OCI-LY7 (cell line): ENCODE data around the gene ISG15. TPM values are rescaled to one million over a fixed set of nuclear protein-coding genes. Genes with fewer than 3 reads are reported as not detected.
A peak's percentile ranks its signal among the peaks of the same experiment; 100 is the strongest.

Source experiments
- Bru-seq: library from RNA; stranded (reverse); fragments of 400-500 nt; gene quantifications from one replicate; lab custom pipeline; 2021; lab: Mats Ljungman, UMichigan
- BruChase-seq, 2 experiments: library from RNA; stranded (reverse); fragments of 400-500 nt; gene quantifications; one replicate each; lab custom pipeline; 2021; lab: Mats Ljungman, UMichigan
- BruUV-seq: library from RNA; stranded (reverse); fragments of 400-500 nt; replicated peaks from 2 replicates; lab custom pipeline; 2021; lab: Mats Ljungman, UMichigan
- CTCF ChIA-PET: fragments of 300-600 bp; sonication (Branson Sonifier 250); formaldehyde crosslinking; loops from one replicate; lab custom pipeline; 2022; ENCODE audit warnings: antibody characterized with exemption; ENCODE audit not compliant: unreplicated experiment; lab: Charles Lee
- POLR2A ChIA-PET: fragments of 300-600 bp; sonication (Branson Sonifier 250); formaldehyde crosslinking; loops from one replicate; lab custom pipeline; 2022; ENCODE audit warnings: antibody characterized with exemption; lab: Charles Lee
- DNase-seq: peaks from one replicate; pipeline ENCODE4 v3.0.0-alpha.2; 2015; ENCODE audit warnings: low spot score
- H2AFZ ChIP-seq: fragments of 200-600 bp; sonication (generic), shearing (Covaris generic); 2 replicates; pipeline ENCODE4 v1.6.1; 2014; ENCODE audit warnings: mild to moderate bottlenecking, antibody characterized with exemption, low read length, moderate library complexity
- H3K27ac ChIP-seq: fragments of 200-600 bp; sonication (generic); 2 replicates; pipeline ENCODE4 v1.5.1; 2014; ENCODE audit warnings: mixed run types, low read depth, mild to moderate bottlenecking, moderate library complexity, low read length, inconsistent platforms; ENCODE audit not compliant: poor library complexity, severe bottlenecking
- H3K36me3 ChIP-seq: fragments of 200-600 bp; sonication (generic); 2 replicates; pipeline ENCODE4 v1.6.1; 2014; ENCODE audit warnings: mild to moderate bottlenecking, antibody characterized with exemption, low read length, moderate library complexity, mixed read lengths; ENCODE audit not compliant: insufficient read depth
- H3K4me1 ChIP-seq: fragments of 200-600 bp; sonication (generic); 2 replicates; pipeline ENCODE4 v1.5.1; 2014; ENCODE audit warnings: mild to moderate bottlenecking, low read length; ENCODE audit not compliant: insufficient read depth, poor library complexity, severe bottlenecking
- H3K4me2 ChIP-seq: fragments of 200-600 bp; sonication (generic); 2 replicates; pipeline ENCODE4 v1.6.1; 2014; ENCODE audit warnings: mild to moderate bottlenecking, low read length
- H3K4me3 ChIP-seq: fragments of 200-600 bp; sonication (generic); 2 replicates; pipeline ENCODE4 v1.5.1; 2014; ENCODE audit warnings: mild to moderate bottlenecking, low read depth, low read length; ENCODE audit not compliant: poor library complexity, severe bottlenecking
- H3K79me2 ChIP-seq: fragments of 200-600 bp; sonication (generic); 2 replicates; pipeline ENCODE4 v1.6.1; 2016; ENCODE audit warnings: low read depth, mild to moderate bottlenecking, low read length, moderate library complexity, mixed read lengths; ENCODE audit not compliant: insufficient read depth
- H3K9me2 ChIP-seq: fragments of 200-600 bp; sonication (generic); 2 replicates; pipeline ENCODE4 v1.6.1; 2016; ENCODE audit warnings: mild to moderate bottlenecking, low read length, mixed read lengths; ENCODE audit not compliant: insufficient read depth
- H3K9me3 ChIP-seq: fragments of 200-600 bp; sonication (generic); 2 replicates; pipeline ENCODE4 v1.6.1; 2014; ENCODE audit warnings: mild to moderate bottlenecking, mixed run types, low read length, mixed read lengths
- H4K20me1 ChIP-seq: fragments of 200-600 bp; sonication (generic); 2 replicates; pipeline ENCODE4 v1.6.1; 2014; ENCODE audit warnings: mild to moderate bottlenecking, antibody characterized with exemption, low read length, moderate library complexity, mixed read lengths; ENCODE audit not compliant: insufficient read depth
- CTCF ChIP-seq: fragments of 200-600 bp; sonication (generic); conservative IDR thresholded peaks from 2 replicates; pipeline ENCODE4 v1.5.1; 2014; ENCODE audit warnings: mild to moderate bottlenecking, antibody characterized with exemption, low read length, moderate library complexity, mixed read lengths
- EZH2phosphoT487 ChIP-seq: fragments of 200-600 bp; sonication (generic); IDR thresholded peaks from 2 replicates; pipeline ENCODE4 v1.6.1; 2018; ENCODE audit warnings: low read depth, borderline replicate concordance, mild to moderate bottlenecking, mixed run types, antibody characterized with exemption, low read length, moderate library complexity, mixed read lengths
- intact Hi-C: fragments of 100-400 bp; cut with micrococcal nuclease; formaldehyde crosslinking; loops from one replicate; pipeline ENCODE4 v1.10.0; 2022; ENCODE audit not compliant: unreplicated experiment
- long read RNA-seq: library from polyadenylated mRNA; stranded (forward); transcript quantifications from one replicate; pipeline ENCODE4 v2.0.0, GENCODE V29; 2022
- total RNA-seq, 2 experiments: library from RNA; depleted of rRNA in 1 of 2; stranded (reverse); fragments of >200 nt in 1 of 2; shearing (Covaris generic) in 1 of 2; gene quantifications; 2 replicates each; pipeline ENCODE4 v1.2.3, GENCODE V29; 2014 to 2022

The ISG15 gene
- 99.9 and 110 TPM in 2 replicates for total RNA-seq (2014; rRNA removed; shearing (Covaris generic))
- total RNA-seq (2022): 53.4 and 65.4 TPM in 2 replicates
- Bru-seq, nascent RNA: percentile 41 among the genes with signal in this experiment
- percentile 42 among the genes with signal in this experiment for BruChase-seq, experiment 1, labeled RNA remaining after a 6-hour chase
- percentile 40 among the genes with signal in this experiment for BruChase-seq, experiment 2, labeled RNA remaining after a 2-hour chase
- long read RNA-seq, transcript ISG15-201 (2 exons, 711 nt): major isoform, 89 of 90 reads
- long read RNA-seq, partial matches to known transcripts: 0 of 90 reads
- long read RNA-seq, other reads (novel, unspliced or antisense): 1 of 90 reads

- Histone ChIP-seq H3K9me3 (0 out of 2 replicates have a peak, but pooled peaks cover 3% of the 10 kb centered on the region), H2AFZ (peak within 1 kb of the TSS; percentile 98), H3K4me3 (peak within 1 kb of the TSS; percentile 75), H3K79me2 (no peaks in the 10 kb centered on the region), H3K36me3 (no peaks in the 10 kb centered on the region), H3K4me1 (peaks cover 22% of the 10 kb centered on the region), H3K9me2 (no peaks in the 10 kb centered on the region), H3K4me2 (peak within 1 kb of the TSS; percentile 85), H4K20me1 (no peaks in the 10 kb centered on the region), H3K27ac (peak within 1 kb of the TSS; percentile 63)
- intact Hi-C loops: no loop called here
- BruUV-seq: no TSS peak
- CTCF ChIA-PET: interaction anchor here (1.4 kb wide), 1 partner anchor 51 kb away, joined by 4 read pairs; no protein-coding TSS in a partner anchor
- POLR2A ChIA-PET: interaction anchor here (0.5 to 1.6 kb wide), 3 partner anchors 10 to 1101 kb away, joined by 3 read pairs; no protein-coding TSS in a partner anchor
- TF ChIP-seq CTCF (no peak), EZH2phosphoT487 (no peak)
- DNase-seq: peak; percentile 90
Measured at GRCh38 chr1:1013105-1013921, at the start of gene ISG15. TSS of gene ISG15 (plus strand) at chr1:1013497. CDS start at chr1:1013574, 77 bp downstream.

- intact Hi-C loops: no loop called here
- CTCF ChIA-PET: no interaction called here
- peaks cover 1% of the 10 kb centered on the region for H3K79me2 ChIP-seq
- peaks cover 6% of the 10 kb centered on the region for H3K4me1 ChIP-seq
- H3K27ac ChIP-seq: no peak overlapping the region
- POLR2A ChIA-PET: no interaction called here
- TF ChIP-seq CTCF (no peak), EZH2phosphoT487 (no peak)
- H3K36me3 ChIP-seq: no peaks in the 10 kb centered on the region
- H3K4me2 ChIP-seq: no peak overlapping the region
- H3K4me3 ChIP-seq: no peak overlapping the region
- no peaks in the 10 kb centered on the region for H3K9me2 ChIP-seq
- BruUV-seq: no TSS peak
- H2AFZ ChIP-seq: no peak overlapping the region
- no peak for DNase-seq
- H3K9me3 ChIP-seq: no peaks in the 10 kb centered on the region
- no peaks in the 10 kb centered on the region for H4K20me1 ChIP-seq
Measured at GRCh38 chr1:963746-964525, 49.4 kb upstream of the ISG15 start.
